Measurements from ENCODE around the gene CYP27C1. TPM values are rescaled to one million over a fixed set of nuclear protein-coding genes. Genes with fewer than 3 reads are reported as not detected.

CYP27C1 gene
- polyA plus RNA-seq, 3 donors = 5.8 to 7.1 (median 6.3) TPM

DNA sequence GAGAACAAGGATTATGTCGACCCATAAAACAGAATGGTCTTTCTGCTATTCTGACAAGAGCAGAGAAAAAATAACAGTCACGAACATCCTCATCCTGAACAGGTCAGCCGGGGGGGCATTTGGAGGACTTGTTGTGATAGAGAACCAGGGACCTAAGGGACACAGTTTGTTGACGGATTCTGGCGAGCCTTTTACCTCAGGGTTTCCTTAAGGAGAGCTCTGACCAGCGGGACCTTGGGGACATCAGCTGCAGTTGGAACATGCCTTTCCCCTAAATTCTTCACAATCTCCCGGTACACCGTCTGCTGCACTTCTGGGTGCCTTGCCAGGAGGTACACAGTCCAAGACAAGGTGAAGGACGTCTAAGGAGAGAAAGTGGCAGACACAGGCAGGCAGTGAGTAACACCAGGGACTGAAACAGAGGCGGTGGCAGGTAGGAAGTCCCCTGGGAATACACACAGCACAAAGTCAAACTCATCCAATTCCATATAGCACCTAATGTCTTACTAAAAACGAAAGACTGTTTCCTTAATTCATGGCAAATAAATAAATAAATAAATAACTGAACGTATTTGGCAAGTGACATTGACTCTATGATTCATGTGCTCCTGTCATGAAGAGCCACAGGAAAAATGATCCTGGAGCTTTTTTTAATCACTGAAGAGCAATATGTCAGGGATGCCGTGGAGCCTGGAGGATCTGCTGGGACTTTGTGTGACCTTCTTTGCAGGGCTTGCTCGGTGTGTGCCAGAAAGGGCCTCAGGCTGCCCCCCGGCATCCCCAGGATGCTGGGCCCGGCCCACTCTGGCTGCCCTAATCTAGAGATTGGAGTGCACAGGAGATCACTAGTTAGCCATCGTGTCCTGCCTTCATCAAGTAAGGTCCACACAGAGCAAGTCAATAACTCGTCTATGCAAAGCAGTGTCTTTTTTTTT is 24.7 kb downstream of the CYP27C1 start:
- DNase-seq (ENCODE audit: low read depth in 3 of 3, low spot score in 2 of 3) = no peak

DNA sequence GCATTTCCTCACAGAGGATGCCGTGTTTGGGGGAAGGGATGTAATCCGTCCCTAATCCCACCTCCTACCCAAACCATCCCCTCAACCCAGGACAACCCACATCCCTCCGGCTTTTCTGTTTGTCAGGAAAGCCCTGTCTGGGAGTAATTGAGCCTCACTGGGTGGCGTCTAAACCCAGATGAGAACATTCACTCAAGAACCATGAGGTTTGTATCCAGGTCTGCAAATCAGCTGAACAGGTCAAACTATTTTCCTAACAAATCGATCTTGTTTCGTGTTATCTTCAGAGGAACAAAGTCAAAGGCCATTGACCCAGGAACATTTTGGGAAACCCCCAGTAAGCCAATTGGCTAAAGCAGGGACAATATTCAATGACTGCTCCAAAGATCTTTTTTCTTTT is 25.7 kb downstream of the CYP27C1 start:
- DNase-seq (ENCODE audit: low read depth in 3 of 3, low spot score in 2 of 3) = no peak

DNA sequence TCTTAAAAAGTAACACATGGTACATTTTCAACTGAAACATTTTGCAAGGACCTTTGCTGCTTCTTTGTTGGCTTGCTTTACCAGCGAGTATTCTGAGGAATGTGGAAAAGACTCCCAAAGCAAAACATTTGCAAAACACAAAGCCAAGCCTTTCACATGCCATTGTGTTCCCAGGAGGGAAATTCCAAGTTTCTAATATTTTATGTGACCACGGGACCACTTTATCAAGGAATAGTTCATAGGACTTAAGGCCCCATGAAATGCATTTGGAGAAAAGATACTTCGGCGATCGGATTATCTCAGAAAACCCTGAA is 26.2 kb downstream of the CYP27C1 start:
- DNase-seq (ENCODE audit: low read depth in 3 of 3, low spot score in 2 of 3) = peak in 1 of 3 donors; percentile 21

DNA sequence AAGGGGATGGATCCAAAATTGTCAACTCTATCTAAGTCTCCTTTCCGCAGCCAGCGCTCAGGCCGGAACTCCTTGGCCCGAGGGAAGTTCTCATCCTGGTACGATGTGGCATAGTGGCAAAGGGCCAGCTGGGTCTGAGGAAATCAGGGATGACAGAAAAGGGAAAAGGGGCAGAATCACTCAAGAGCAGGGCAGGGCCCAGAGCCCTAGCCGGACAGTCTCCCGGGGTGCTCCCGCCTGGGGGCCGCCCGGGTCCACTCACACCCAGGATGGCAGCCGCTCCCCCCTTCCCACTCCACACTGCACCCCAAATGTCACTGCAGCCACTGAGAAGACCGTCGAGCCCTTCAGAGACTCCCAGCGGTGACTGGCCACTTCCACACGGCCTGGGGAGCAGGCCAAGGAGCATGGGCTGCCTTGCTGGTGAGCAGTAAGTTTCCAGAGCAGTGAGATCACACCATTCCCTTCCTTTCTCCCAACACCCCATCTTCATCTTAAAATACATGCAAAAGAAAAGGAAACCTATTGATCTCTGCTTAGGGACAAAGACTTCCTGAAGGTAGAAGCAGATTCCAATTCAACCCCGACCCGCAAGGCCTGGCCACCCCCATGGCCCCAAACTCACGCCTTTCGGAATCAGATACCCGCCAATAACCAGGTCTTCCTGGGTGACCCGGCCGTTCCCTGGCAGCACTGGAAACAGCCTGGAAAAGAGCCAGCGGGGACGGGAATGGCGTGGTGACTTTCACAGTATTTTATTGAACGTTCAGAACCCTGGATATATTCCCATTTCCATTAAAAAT is 26.7 kb downstream of the CYP27C1 start:
- no peak for DNase-seq (ENCODE audit: low read depth in 3 of 3, low spot score in 2 of 3)

DNA sequence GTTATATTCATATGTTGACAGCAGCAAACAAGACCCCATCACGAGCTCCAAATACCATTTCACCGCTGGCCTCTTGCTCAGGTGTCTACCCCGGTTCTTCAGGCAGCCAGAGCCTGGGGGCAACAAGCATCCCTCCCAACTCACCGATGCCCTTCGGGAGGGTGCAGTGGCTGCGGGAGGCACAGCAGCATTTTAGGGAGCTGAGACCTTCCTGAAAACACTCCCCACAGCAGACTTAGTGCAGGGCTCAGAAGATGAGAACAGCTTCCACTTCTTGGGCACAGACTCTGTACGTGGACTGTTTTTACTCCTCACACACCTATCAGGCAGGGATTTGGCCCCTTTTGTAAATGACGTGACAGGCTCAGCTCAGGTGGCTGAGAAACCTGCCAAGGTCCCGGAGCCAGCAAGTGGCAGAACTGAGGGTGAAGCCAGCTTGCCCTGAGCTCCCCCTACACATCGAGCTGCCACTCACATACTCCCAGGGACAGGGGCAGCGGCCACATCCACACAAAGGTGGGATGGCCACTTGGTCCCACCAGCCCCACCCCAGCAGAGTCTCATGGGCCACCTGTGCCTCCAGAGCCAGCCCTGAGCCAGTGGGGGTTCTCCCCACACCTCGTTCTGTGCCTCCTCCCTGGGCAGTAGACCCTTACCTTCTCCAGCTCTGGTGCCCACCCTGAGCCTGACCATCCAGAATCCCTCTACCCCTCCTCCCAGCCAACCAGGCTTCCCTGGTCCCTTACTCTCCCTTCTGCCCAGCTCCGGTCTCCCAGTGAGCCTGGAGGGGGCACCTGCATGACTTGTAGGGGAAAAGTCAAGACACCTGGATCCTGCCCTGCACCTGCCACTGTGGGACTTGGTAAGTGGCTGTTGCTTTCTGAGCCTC is 28.5 kb downstream of the CYP27C1 start:
- DNase-seq (ENCODE audit: low read depth in 3 of 3, low spot score in 2 of 3) = no peak

DNA sequence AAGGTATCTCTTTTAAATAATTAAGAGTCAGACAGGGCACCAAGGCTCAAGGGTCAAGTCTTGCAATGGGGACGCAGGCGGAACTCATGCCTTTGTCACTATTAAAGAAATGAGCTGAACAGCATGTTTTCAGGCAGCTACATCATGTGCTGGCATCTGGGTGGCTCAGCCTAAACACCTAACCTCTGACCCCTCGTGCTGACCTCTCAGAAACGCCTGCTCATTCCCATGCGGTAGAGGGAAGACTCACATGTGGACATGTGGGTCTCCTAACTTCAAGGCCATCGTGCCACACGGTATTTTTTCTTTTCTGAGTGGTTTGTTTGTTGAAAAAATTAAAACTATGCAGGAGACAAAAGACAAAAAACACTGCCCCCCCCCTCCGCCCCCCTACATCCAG is 31.3 kb downstream of the CYP27C1 start:
- no peak for DNase-seq (ENCODE audit: low read depth in 3 of 3, low spot score in 2 of 3)

DNA sequence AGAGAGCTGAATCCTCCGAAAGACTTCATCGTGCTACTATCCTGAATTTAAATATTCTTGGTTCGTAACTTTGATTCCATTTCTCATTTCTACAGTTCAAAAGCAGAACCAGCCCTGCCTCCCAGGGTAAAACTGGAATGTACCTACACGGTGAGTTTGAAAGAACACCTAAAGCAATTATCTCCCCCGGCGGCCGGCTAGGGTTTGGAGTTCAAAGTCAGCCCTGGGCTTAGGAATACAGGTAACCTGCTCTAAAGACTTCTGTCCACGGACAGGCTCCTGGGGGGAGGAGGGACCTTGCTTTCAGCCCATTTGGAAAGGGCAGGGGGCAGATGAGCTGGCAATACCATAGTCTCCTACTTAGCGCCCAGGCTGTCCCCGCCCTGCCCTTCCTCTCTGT is 32.3 kb downstream of the CYP27C1 start:
- DNase-seq (ENCODE audit: low read depth in 3 of 3, low spot score in 2 of 3) = no peak

DNA sequence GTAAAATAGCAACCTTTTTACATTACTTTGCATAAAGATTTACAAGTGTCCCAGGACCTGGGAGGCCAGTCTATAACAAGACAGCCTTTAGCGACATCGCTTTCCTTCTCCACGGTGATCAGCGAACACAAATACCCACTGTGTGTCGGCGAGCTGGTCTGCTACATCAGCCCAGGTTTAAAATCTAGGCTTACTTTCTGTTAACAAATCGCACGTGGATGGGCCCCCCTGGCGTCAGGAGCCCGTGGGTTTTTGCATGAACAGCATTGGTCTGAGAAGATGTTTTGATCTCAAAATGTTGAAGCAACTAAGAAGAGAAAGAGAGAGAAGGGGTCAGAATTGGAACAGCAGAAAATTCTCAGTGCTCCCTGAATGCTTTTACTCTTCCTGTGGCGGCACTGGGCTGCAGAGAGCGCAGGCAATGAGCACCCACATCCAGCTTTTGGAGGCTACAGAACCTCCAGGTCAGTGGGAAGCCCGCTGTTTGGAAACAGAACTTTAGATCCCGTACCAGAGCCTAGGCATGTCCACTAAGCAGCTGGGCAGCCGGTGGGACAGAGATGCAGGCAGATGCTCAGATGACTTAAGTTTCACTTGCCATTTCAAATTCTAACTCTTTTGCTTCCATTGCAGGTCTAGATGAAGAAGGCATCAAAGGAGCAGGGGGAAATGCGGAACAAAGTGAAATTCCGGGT is 32.9 kb downstream of the CYP27C1 start:
- DNase-seq (ENCODE audit: low read depth in 3 of 3, low spot score in 2 of 3) = no peak

DNA sequence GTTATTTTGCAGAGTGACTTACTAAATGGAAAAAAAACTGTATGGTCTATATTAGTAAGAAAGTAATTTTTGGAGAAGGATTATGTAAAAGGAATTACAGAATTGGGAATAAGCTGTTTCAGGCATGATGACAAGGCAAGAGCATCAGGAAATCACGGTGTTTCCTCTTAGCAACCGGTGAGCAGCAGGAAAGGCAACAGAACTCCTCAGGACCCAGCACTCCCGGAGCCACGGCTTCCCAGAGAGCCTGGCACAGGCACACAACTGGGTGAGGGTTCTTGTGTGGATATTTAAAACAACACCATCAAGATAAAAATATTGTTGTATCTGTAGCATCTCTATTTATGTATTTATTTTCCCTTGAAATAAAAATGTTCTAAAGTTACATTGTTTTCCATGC is 34.4 kb downstream of the CYP27C1 start:
- no peak for DNase-seq (ENCODE audit: low read depth in 3 of 3, low spot score in 2 of 3)

DNA sequence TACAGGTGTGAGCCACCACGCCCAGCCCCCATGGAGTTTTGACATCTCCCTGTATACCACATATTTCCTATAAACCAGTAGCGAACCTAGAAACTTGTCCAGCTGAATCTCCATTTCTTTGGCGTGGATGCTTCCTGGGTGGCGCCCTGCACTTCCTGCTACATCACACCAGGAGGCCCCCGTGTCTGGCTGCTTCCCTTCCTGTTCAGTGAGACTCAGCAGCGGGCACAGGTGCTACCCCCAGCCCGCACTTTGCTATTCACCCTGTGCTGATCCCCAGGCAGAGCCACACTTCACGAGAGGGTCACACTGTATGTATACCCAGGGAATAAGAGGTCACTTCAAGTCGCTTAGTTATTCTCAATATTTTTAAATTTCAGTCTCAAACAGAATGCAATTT is 35.0 kb downstream of the CYP27C1 start:
- DNase-seq (ENCODE audit: low read depth in 3 of 3, low spot score in 2 of 3) = no peak

DNA sequence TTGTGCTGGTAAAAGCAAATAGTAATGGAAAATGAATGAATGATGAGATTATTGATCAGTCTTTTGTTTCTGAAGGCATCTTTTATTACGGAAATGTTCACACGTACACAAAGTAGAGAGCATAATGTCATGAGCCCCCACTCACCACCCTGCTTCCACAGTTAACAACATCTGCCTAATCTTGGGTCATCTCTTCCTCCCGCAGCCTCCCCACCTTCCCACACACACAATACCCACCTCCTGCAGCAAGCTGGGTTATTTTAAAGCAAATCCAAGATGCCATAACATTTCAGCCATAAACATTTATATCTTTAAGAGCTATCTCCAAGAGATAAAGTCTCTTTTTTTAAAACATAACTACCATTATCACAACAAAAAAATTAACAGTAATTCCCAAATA is 36.3 kb downstream of the CYP27C1 start:
- DNase-seq (ENCODE audit: low read depth in 3 of 3, low spot score in 2 of 3) = no peak

DNA sequence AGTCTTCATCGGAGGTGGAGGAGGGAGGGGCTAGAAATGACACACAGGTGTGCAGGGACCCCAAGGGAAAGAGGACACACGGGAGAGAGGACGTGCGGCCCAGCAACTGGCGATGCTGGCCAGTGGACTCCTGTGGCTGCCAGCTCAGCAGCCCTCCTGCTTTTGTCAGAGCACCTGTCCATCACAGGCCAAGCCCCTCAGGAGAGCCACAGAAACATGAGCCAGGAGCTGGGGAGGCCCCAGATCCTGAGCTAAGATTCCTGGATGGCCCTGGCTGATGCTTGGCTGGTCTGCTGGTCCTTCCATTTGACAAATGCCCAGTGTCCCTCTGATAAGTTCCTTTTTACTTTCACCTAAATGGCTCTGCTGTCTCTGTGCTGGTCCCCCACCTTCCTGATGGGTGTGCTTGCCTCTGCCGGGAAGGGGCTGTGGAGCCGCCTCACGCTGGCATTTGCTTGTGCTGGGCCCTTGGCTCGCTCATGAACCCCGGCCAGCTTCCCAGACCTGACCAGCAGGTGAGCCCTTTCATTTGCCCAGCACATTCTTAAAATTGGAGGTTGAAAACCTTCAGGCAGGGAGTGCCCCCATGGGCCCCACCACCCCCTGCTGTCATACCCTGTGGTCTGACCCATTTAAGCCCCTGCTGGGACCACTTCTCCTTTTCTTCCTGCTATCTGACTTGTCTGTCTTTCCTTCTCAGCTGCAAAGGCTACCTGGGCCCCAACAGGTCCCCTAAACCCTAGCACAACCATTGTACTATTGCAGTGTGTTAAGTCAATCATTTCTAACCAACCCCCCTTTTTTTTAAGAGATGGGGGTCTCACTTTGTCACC is 37.3 kb downstream of the CYP27C1 start:
- DNase-seq (ENCODE audit: low read depth in 3 of 3, low spot score in 2 of 3) = no peak

DNA sequence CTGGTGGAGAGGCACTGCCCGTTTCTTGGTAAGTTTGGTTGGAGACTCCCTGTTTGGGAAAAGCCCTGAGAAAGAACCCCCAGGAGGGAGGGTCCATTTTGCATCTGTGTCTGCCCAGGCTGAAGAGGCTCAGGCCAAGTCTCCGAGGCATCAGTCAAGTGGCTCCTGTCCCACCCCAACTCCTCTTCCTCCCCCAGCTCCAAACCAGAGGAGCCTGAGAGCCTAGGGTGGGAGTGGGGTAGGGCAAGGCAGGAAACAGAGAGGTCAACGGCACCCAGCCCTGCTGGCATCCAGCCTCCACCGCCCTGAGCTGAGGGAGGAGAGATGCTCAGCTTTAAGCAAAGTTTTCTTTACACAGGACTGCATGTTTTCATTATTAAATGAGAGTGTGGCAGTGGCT is 38.2 kb downstream of the CYP27C1 start:
- DNase-seq (ENCODE audit: low read depth in 3 of 3, low spot score in 2 of 3) = no peak

DNA sequence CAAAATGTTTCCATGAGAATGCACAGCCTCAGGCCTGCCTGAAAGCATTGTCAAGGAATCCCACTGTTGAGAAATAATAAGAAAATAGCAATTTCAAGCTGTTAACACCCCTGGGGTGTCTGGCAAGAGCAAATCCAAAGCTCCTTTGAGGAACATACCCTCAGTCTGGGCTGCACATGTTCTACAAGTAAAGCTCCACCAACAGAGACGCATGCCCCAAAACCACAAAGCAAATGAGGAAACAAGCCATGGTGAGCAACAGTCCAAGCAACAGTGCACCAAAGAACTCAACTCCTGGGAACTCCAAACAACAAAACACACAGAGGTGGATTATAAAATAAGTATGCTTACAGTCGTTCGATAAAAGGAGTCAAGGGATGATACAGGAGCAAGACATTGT is 40.3 kb downstream of the CYP27C1 start:
- DNase-seq (ENCODE audit: low read depth in 3 of 3, low spot score in 2 of 3) = no peak

DNA sequence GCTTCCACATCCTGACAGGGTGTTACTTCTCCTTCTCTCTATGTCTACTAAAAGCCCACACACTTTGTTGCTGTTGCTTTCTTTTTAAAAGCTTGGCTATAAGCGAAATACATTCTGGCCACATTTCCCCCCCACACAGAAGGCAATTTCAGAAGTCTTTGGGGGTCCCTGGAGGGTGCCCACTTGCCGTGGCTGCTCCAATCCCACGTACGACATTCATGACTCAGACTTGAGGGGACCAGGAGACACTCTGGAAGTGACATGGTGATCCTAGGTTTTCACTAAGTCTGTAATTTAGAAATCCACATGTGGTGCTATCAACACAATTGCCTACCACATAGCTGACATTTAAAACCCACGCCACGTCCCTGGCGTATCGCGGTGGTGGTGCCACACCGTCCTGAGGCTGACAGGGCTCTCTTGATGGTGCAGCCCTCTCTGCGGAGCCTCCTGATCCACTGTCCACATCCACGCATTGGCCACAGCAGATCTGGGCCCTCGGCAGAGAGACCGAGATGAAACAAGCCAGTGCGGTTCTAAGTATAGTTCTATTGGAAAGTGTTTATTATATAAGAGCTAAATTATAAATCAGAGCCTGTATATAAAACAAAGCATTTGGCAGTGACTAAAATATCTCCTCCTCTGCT is 42.4 kb downstream of the CYP27C1 start:
- no peak for DNase-seq (ENCODE audit: low read depth in 3 of 3, low spot score in 2 of 3)

DNA sequence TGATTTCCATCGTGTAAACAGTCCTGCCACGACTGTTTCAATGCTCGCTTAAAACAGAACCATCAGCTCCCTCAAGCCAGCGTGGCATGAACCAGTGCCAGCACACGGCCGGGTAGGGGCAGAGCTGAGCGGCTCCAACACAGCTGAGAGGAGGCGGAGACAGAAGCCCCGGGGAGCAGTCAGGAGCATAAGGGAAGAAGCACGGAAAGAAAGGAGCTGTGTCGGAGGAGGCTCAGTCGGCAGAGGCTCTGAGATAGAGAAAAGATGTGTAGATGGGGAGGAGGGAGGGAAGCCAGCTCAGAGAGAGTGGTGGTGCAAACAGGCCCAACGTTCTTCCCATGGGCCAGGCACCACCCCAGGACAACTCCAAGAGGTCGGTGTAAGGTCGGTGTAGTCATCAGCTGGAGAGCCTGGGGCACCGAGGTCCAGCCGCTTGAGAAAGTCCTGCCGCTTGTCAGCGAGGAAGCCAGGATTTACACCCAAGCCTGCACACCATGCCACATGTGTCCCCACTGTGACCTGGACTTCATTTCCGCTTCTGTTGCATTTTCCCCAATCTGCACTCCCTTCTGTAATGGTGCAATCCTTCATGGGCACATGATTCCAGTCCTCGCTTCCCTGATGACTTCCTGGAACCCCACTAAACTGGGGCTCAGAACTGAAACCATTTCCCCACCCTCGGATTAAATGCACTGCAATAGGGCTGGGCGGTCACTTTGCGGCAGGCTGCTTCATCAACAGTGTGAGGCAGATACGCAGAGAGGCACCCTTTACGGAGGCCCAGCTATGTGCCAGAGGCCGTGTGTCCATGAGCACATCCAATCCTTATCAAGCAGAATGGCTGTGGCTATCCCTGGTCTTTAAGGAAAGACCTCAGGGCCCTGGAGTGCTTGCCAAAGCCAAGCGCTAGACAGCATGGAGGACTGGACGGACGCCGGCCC is 43.5 kb downstream of the CYP27C1 start:
- DNase-seq (ENCODE audit: low read depth in 3 of 3, low spot score in 2 of 3) = no peak

DNA sequence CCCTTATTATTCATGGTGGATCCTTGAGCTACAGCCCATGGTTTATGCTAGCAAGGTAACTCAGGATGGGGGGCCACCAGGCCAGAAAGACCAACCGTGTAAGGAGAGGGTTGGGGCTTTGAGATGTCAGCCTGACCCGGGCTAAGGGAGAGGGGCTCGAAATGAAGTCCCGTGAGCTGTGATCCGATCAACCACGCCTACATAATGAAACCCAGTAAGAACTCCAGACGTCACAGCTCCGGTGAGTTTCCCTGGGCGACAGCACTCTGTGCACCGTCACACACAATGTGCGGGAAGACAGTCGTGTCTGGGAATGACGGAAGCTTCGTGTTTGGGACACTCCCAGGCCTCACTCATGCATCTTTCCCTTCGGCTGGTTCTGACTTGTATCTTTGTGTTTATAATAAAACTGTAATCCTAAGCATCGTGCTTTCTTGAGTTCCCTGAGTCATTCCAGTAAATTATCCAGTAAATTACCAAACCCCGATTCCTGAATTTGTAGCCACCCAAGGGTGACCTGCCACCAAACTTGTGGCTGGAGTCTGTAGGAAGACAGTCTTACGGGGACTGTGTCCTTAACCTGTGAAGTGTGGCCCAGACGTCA is 44.2 kb downstream of the CYP27C1 start:
- no peak for DNase-seq (ENCODE audit: low read depth in 3 of 3, low spot score in 2 of 3)
